MM.1S (cell line): Measurements from ENCODE around the gene E2F8.

Source experiments
- CTCF ChIP-seq: fragments of 300-600 bp; sonication (generic); IDR thresholded peaks from 2 replicates; pipeline ENCODE4 v1.5.1; 2016; ENCODE audit warnings: antibody characterized with exemption, low read length, mixed read lengths
- EZH2 ChIP-seq: fragments of 300-600 bp; sonication (generic); optimal IDR thresholded peaks from 2 replicates; pipeline ENCODE3; 2017; ENCODE audit warnings: low read depth, mild to moderate bottlenecking, antibody characterized with exemption, low read length, mixed read lengths
- EZH2phosphoT487 ChIP-seq: fragments of 300-600 bp; sonication (generic); IDR thresholded peaks from 2 replicates; pipeline ENCODE4 v1.6.1; 2018; ENCODE audit warnings: antibody characterized with exemption, low read length

- TF ChIP-seq CTCF = no peak
- no peak for TF ChIP-seq EZH2
- no peak for TF ChIP-seq EZH2phosphoT487
Observed at GRCh38 chr11:19185516-19186052, 55.2 kb downstream of the E2F8 start.
